CD8-positive, alpha-beta memory T cell (primary cell): ENCODE data around the gene CMBL. TPM values are rescaled to one million over a fixed set of nuclear protein-coding genes. Genes with fewer than 3 reads are reported as not detected.
"Not testable (repeated sequence)": the region's sequence is repeated elsewhere in the genome, so short reads cannot be mapped to it uniquely, and the experiment has no call there.

Source experiments
- CTCF ChIA-PET: fragments of 350-600 bp; sonication (Branson Sonifier 250); formaldehyde crosslinking; loops from one replicate; lab custom pipeline; 2021; ENCODE audit warnings: antibody characterized with exemption; lab: Charles Lee
- POLR2A ChIA-PET: fragments of 350-600 bp; sonication (Branson Sonifier 250); formaldehyde crosslinking; loops from one replicate; lab custom pipeline; 2021; ENCODE audit warnings: antibody characterized with exemption; lab: Charles Lee
- DNase-seq, 5 donors: peaks; one replicate each; pipeline versions ENCODE4 v3.0.0 to v3.0.0-alpha.2; 2020 to 2022; ENCODE audit warnings: mixed read lengths in 1 of 5
- H3K27ac ChIP-seq: one replicate; pipeline ENCODE4 v1.7.0; 2013; ENCODE audit warnings: low read depth, mild to moderate bottlenecking, low read length, moderate library complexity
- H3K27me3 ChIP-seq: 2 replicates; pipeline ENCODE4 v1.7.0; 2013; ENCODE audit warnings: low read length, mild to moderate bottlenecking; ENCODE audit not compliant: insufficient read depth, poor library complexity, severe bottlenecking
- H3K36me3 ChIP-seq: 2 replicates; pipeline ENCODE4 v1.7.0; 2013; ENCODE audit warnings: mild to moderate bottlenecking, low read length, moderate library complexity; ENCODE audit not compliant: insufficient read depth
- H3K4me1 ChIP-seq: 2 replicates; pipeline ENCODE4 v1.7.0; 2013; ENCODE audit warnings: mild to moderate bottlenecking, low read length, moderate library complexity; ENCODE audit not compliant: insufficient read depth
- H3K4me3 ChIP-seq: 2 replicates; pipeline ENCODE4 v1.7.0; 2013; ENCODE audit warnings: mild to moderate bottlenecking, low read length
- H3K9me3 ChIP-seq: 2 replicates; pipeline ENCODE4 v1.7.0; 2013; ENCODE audit warnings: mild to moderate bottlenecking, low read length
- H3K27ac Mint-ChIP-seq, 8 donors: one replicate each; pipeline ENCODE4 v1.8.0; 2020 to 2021; ENCODE audit warnings: mixed read lengths in 8 of 8, mild to moderate bottlenecking in 6 of 8, inconsistent platforms in 3 of 8, moderate library complexity in 3 of 8
- H3K27me3 Mint-ChIP-seq, 2 donors: one replicate each; pipeline ENCODE4 v1.8.0; 2020 to 2021; ENCODE audit warnings: mixed read lengths in 2 of 2, mild to moderate bottlenecking in 1 of 2, moderate library complexity in 1 of 2
- H3K36me3 Mint-ChIP-seq, 3 donors: one replicate each; pipeline ENCODE4 v1.8.0; 2020 to 2021; ENCODE audit warnings: mixed read lengths in 3 of 3, inconsistent platforms in 1 of 3, mild to moderate bottlenecking in 1 of 3
- H3K4me1 Mint-ChIP-seq, 3 donors: one replicate each; pipeline ENCODE4 v1.8.0; 2020 to 2021; ENCODE audit warnings: mixed read lengths in 3 of 3, inconsistent platforms in 1 of 3, mild to moderate bottlenecking in 1 of 3
- H3K4me3 Mint-ChIP-seq, 7 donors: one replicate each; pipeline ENCODE4 v1.8.0; 2020 to 2021; ENCODE audit warnings: mixed read lengths in 7 of 7, mild to moderate bottlenecking in 6 of 7, moderate library complexity in 4 of 7, inconsistent platforms in 2 of 7
- H3K9me3 Mint-ChIP-seq, 5 donors: one replicate each; pipeline ENCODE4 v1.8.0; 2020 to 2022; ENCODE audit warnings: mixed read lengths in 5 of 5, mild to moderate bottlenecking in 3 of 5, moderate library complexity in 2 of 5, inconsistent platforms in 1 of 5
- polyA plus RNA-seq: library from polyadenylated mRNA; unstranded; fragments of 300-500 nt; fragmentation: Illumina TruSeq; gene quantifications from one replicate; pipeline ENCODE4 v1.2.3, GENCODE V29; 2021
- total RNA-seq, 2 experiments: library from RNA; stranded (reverse); gene quantifications; one replicate each; pipeline ENCODE4 v1.2.3, GENCODE V29; 2021

Gene CMBL
- total and polyA plus RNA-seq, 3 experiments from 2014 or later: 0.97 to 3.8 (median 3.7) TPM

GRCh38 chr5:10251405-10251804 lies 56.3 kb downstream of the CMBL start:
- POLR2A ChIA-PET: interaction anchor here (2.3 kb wide), 1 partner anchor 102 kb away, joined by 17 read pairs; the partner anchor contains the start of gene MARCHF6
- peaks cover 48 to 73% (median 67%) of the 10 kb centered on the region in 3 donors for H3K4me1 Mint-ChIP-seq

GRCh38 chr5:10250806-10251276 lies 56.9 kb downstream of the CMBL start:
- Mint-ChIP-seq H3K36me3 (peaks cover 0 to 35% (median 11%) of the 10 kb centered on the region in 3 donors), H3K4me1 (peaks cover 46 to 71% (median 67%) of the 10 kb centered on the region in 3 donors), H3K27me3 (peaks cover 0 to 6% of the 10 kb centered on the region in 2 donors), H3K9me3 (no peaks in the 10 kb centered on the region), H3K27ac (peak overlapping the region; percentile 1 to 100 (median 84)), H3K4me3 (peak overlapping the region; percentile 88 to 99 (median 95))
- no peaks in the 10 kb centered on the region for H3K9me3 ChIP-seq
- POLR2A ChIA-PET: interaction anchor here (0.9 to 2.3 kb wide), 3 partner anchors 102 to 510 kb away, joined by 3 to 17 read pairs (median 3); partner anchors contain the start of genes DAP and MARCHF6
- peak overlapping the region; percentile 96 for H3K27ac ChIP-seq
- no peaks in the 10 kb centered on the region for H3K27me3 ChIP-seq
- CTCF ChIA-PET: interaction anchor here (0.7 to 1.6 kb wide), 3 partner anchors 8 to 377 kb away, joined by 3 to 5 read pairs (median 3); no protein-coding TSS in a partner anchor
- peaks cover 31% of the 10 kb centered on the region for H3K4me1 ChIP-seq
- DNase-seq: peak in 1 of 5 donors; percentile 38
- H3K4me3 ChIP-seq: peak overlapping the region; percentile 100
- peaks cover 9% of the 10 kb centered on the region for H3K36me3 ChIP-seq

More at GRCh38 chr5:10251405-10251804, 56.3 kb downstream of the CMBL start:
- Histone ChIP-seq H3K9me3 (no peaks in the 10 kb centered on the region), H3K36me3 (peaks cover 14% of the 10 kb centered on the region), H3K27me3 (no peaks in the 10 kb centered on the region), H3K4me1 (peaks cover 31% of the 10 kb centered on the region), H3K27ac (peak overlapping the region; percentile 96), H3K4me3 (peak overlapping the region; percentile 100)
- no peaks in the 10 kb centered on the region for H3K9me3 Mint-ChIP-seq
- H3K27me3 Mint-ChIP-seq: peaks cover 0 to 6% of the 10 kb centered on the region in 2 donors
- CTCF ChIA-PET: interaction anchor here (1.3 kb wide), 1 partner anchor 28 kb away, joined by 3 read pairs; no protein-coding TSS in a partner anchor
- H3K4me3 Mint-ChIP-seq: peak overlapping the region; percentile 88 to 99 (median 95)
- H3K27ac Mint-ChIP-seq: peak overlapping the region in 7 of 8 donors; percentile 48 to 100 (median 85)
- H3K36me3 Mint-ChIP-seq: peaks cover 0 to 41% (median 13%) of the 10 kb centered on the region in 3 donors
- no peak for DNase-seq

GRCh38 chr5:10249948-10250805 lies 57.5 kb downstream of the CMBL start, which contains the start of gene CCT5:
TSS of gene CCT5 (plus strand) at chr5:10250280. CDS start at chr5:10250341, 61 bp downstream.
- peak within 1 kb of the TSS; percentile 88 to 99 (median 95) for H3K4me3 Mint-ChIP-seq
- CTCF ChIA-PET: interaction anchor here (0.7 to 1.6 kb wide), 5 partner anchors 9 to 378 kb away, joined by 3 to 8 read pairs (median 4); no protein-coding TSS in a partner anchor
- peaks cover 0 to 6% of the 10 kb centered on the region in 2 donors for H3K27me3 Mint-ChIP-seq
- H3K9me3 ChIP-seq: no peaks in the 10 kb centered on the region
- H3K27ac ChIP-seq: peak within 1 kb of the TSS; percentile 96
- POLR2A ChIA-PET: interaction anchor here (0.9 to 2.3 kb wide), 3 partner anchors 103 to 511 kb away, joined by 3 to 17 read pairs (median 3); partner anchors contain the start of genes DAP and MARCHF6
- H3K4me3 ChIP-seq: peak within 1 kb of the TSS; percentile 100
- H3K9me3 Mint-ChIP-seq: no peaks in the 10 kb centered on the region
- DNase-seq: peak; percentile 82 to 96 (median 95)
- H3K27ac Mint-ChIP-seq: peak within 1 kb of the TSS; percentile 96 to 100 (median 99)
- H3K36me3 Mint-ChIP-seq: peaks cover 0 to 29% (median 9%) of the 10 kb centered on the region in 3 donors
- peaks cover 31% of the 10 kb centered on the region for H3K4me1 ChIP-seq
- H3K4me1 Mint-ChIP-seq: peaks cover 42 to 69% (median 66%) of the 10 kb centered on the region in 3 donors
- H3K27me3 ChIP-seq: no peaks in the 10 kb centered on the region
- H3K36me3 ChIP-seq: peaks cover 7% of the 10 kb centered on the region

- H3K4me1 ChIP-seq: peaks cover 30% of the 10 kb centered on the region
- CTCF ChIA-PET: interaction anchor here (1.4 to 1.6 kb wide), 2 partner anchors 35 to 379 kb away, joined by 3 to 8 read pairs; no protein-coding TSS in a partner anchor
- no peak for DNase-seq
- Mint-ChIP-seq H3K4me1 (peaks cover 30 to 55% (median 55%) of the 10 kb centered on the region in 3 donors), H3K36me3 (peaks cover 0 to 13% (median 6%) of the 10 kb centered on the region in 3 donors), H3K27ac (peak overlapping the region; percentile 73 to 100 (median 99)), H3K9me3 (no peaks in the 10 kb centered on the region), H3K4me3 (peak overlapping the region; percentile 88 to 99 (median 95)), H3K27me3 (peaks cover 0 to 6% of the 10 kb centered on the region in 2 donors)
- peak overlapping the region; percentile 100 for H3K4me3 ChIP-seq
- no peaks in the 10 kb centered on the region for H3K9me3 ChIP-seq
- no peaks in the 10 kb centered on the region for H3K27me3 ChIP-seq
- POLR2A ChIA-PET: interaction anchor here (2.3 kb wide), 1 partner anchor 105 kb away, joined by 17 read pairs; the partner anchor contains the start of gene MARCHF6
- peak overlapping the region; percentile 96 for H3K27ac ChIP-seq
- H3K36me3 ChIP-seq: no peaks in the 10 kb centered on the region
These were observed 59.1 kb downstream of the CMBL start for GRCh38 chr5:10248378-10249260.

GRCh38 chr5:10247217-10247616 lies 60.5 kb downstream of the CMBL start:
- H3K9me3 ChIP-seq, H3K27me3 Mint-ChIP-seq, DNase-seq, H3K27ac ChIP-seq, H3K36me3 ChIP-seq, H3K27me3 ChIP-seq, POLR2A ChIA-PET, H3K9me3 Mint-ChIP-seq, H3K4me3 ChIP-seq, CTCF ChIA-PET: not testable (repeated sequence)
- Mint-ChIP-seq H3K4me1 (peaks cover 28 to 44% (median 40%) of the 10 kb centered on the region in 3 donors), H3K36me3 (peaks cover 0 to 12% (median 6%) of the 10 kb centered on the region in 3 donors), H3K4me3 (peak overlapping the region in 1 of 7 donors; percentile 95), H3K27ac (peak overlapping the region in 1 of 8 donors; percentile 99)
- peaks cover 20% of the 10 kb centered on the region for H3K4me1 ChIP-seq

- CTCF ChIA-PET: no interaction called here
- H3K27me3 ChIP-seq: no peaks in the 10 kb centered on the region
- no peak overlapping the region for H3K27ac ChIP-seq
- no peaks in the 10 kb centered on the region for H3K9me3 ChIP-seq
- no peak overlapping the region for H3K4me3 ChIP-seq
- peaks cover 0 to 6% of the 10 kb centered on the region in 2 donors for H3K27me3 Mint-ChIP-seq
- H3K27ac Mint-ChIP-seq: peak overlapping the region in 2 of 8 donors; percentile 35 to 36
- no peaks in the 10 kb centered on the region for H3K36me3 ChIP-seq
- H3K9me3 Mint-ChIP-seq: no peaks in the 10 kb centered on the region
- POLR2A ChIA-PET: no interaction called here
- DNase-seq: no peak
- H3K4me3 Mint-ChIP-seq: peak overlapping the region in 2 of 7 donors; percentile 14 to 48
- peaks cover 0 to 10% (median 6%) of the 10 kb centered on the region in 3 donors for H3K36me3 Mint-ChIP-seq
- peaks cover 24 to 40% (median 36%) of the 10 kb centered on the region in 3 donors for H3K4me1 Mint-ChIP-seq
- H3K4me1 ChIP-seq: peaks cover 16% of the 10 kb centered on the region
These were observed 60.9 kb downstream of the CMBL start for GRCh38 chr5:10246761-10247160.
